ENCODE results near the gene COL1A2.
A peak's percentile ranks its signal among the peaks of the same experiment; 100 is the strongest.

COL1A2 gene

GRCh38 chr7:94394437-94395140, at the start of gene COL1A2:
Gene COL1A2, plus strand, starts transcription at chr7:94394895. Its CDS starts 137 bp downstream, at chr7:94395032.
- DNase-seq: peak; percentile 6

GRCh38 chr7:94345907-94346306, 48.8 kb upstream of the COL1A2 start:
- DNase-seq: no peak

- DNase-seq: no peak
Measured at GRCh38 chr7:94348142-94348541, 46.6 kb upstream of the COL1A2 start.

- DNase-seq: peak; percentile 40
Measured at GRCh38 chr7:94350734-94351133, 44.0 kb upstream of the COL1A2 start.

- DNase-seq: no peak
Measured at GRCh38 chr7:94351703-94352102, 43.0 kb upstream of the COL1A2 start.

GRCh38 chr7:94352887-94353286, 41.8 kb upstream of the COL1A2 start:
- DNase-seq: no peak

- DNase-seq: no peak
Measured at GRCh38 chr7:94354953-94355352, 39.7 kb upstream of the COL1A2 start.

- no peak for DNase-seq
Measured at GRCh38 chr7:94355454-94355853, 39.2 kb upstream of the COL1A2 start.

GRCh38 chr7:94357076-94357475, 37.6 kb upstream of the COL1A2 start:
- no peak for DNase-seq

- DNase-seq: no peak
Measured at GRCh38 chr7:94360926-94361325, 33.8 kb upstream of the COL1A2 start.

- no peak for DNase-seq
Measured at GRCh38 chr7:94362276-94362675, 32.4 kb upstream of the COL1A2 start.

GRCh38 chr7:94364816-94365215, 29.9 kb upstream of the COL1A2 start:
- DNase-seq: no peak

GRCh38 chr7:94366163-94366562, 28.5 kb upstream of the COL1A2 start:
- DNase-seq: no peak

- no peak for DNase-seq
Measured at GRCh38 chr7:94366832-94367231, 27.9 kb upstream of the COL1A2 start.

- DNase-seq: no peak
Measured at GRCh38 chr7:94367949-94368348, 26.7 kb upstream of the COL1A2 start.

GRCh38 chr7:94368371-94368791, 26.3 kb upstream of the COL1A2 start:
- no peak for DNase-seq

- no peak for DNase-seq
Measured at GRCh38 chr7:94374231-94374630, 20.5 kb upstream of the COL1A2 start.

GRCh38 chr7:94374721-94375566, 19.8 kb upstream of the COL1A2 start:
- DNase-seq: no peak

GRCh38 chr7:94375691-94376090, 19.0 kb upstream of the COL1A2 start:
- no peak for DNase-seq

GRCh38 chr7:94376281-94376680, 18.4 kb upstream of the COL1A2 start:
- DNase-seq: no peak

- no peak for DNase-seq
Measured at GRCh38 chr7:94378356-94378755, 16.3 kb upstream of the COL1A2 start.

- DNase-seq: no peak
Measured at GRCh38 chr7:94380264-94380663, 14.4 kb upstream of the COL1A2 start.

GRCh38 chr7:94382132-94382531, 12.6 kb upstream of the COL1A2 start:
- DNase-seq: no peak

GRCh38 chr7:94382746-94383145, 11.9 kb upstream of the COL1A2 start:
- no peak for DNase-seq
